Left colon (tissue), 2 donors: ENCODE data around the gene TNFRSF13B. TPM values are rescaled to one million over a fixed set of nuclear protein-coding genes. Genes with fewer than 3 reads are reported as not detected.
"Not testable (repeated sequence)": the region's sequence is repeated elsewhere in the genome, so short reads cannot be mapped to it uniquely, and the experiment has no call there.

ENCODE experiments used
- ATAC-seq: fragments of 200-7000 bp; cut with Tn5 transposase; one replicate; pipeline ENCODE4 v1.9.1; 2020; ENCODE audit warnings: mild to moderate bottlenecking, moderate library complexity
- DNase-seq, 2 donors: peaks; one replicate each; pipeline ENCODE4 v3.0.0-alpha.2; 2020
- intact Hi-C, 2 donors: fragments of 100-400 bp; cut with DNase I in 1 of 2; cut with micrococcal nuclease in 1 of 2; formaldehyde crosslinking; loops; one replicate each; pipeline versions ENCODE4 v1.11.2 to v1.14.0; 2022; cut with DNase I, micrococcal nuclease
- total RNA-seq, 2 donors: library from RNA; stranded (reverse); fragmentation: NEBNext Ultra II Directional; extraction: Animal tissue kit (Norgen Biotek cat#: 25700); gene quantifications; one replicate each; pipeline ENCODE4 v1.2.1, GENCODE V29; 2021
- donor health status: DM: no; HTN: no; CAD: no.
- donor health status: DM: yes; HTN: yes; CAD: no.

TNFRSF13B gene
- total RNA-seq, 2 donors from 2014 or later = 0.79 to 1.4 TPM

DNA sequence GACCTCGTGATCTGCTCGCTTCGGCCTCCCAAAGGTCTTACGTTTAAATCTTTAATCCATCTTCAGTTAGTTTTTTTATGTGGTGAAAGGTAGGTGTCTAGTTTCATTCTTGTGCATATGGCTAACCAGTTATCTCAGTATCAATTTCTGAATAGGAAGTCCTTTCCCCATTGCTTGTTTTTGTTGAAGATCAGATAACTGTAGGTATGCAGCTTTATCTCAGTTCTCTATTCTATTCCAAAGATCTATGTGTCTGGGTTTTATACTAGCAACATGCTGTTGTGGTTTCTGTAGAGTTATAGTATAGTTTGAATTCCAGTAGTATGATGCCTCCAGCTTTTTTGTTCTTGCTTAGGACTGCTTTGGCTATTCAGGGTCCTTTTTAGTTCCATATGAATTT lies 65.2 kb downstream of the TNFRSF13B start:
- no peak for ATAC-seq
- DNase-seq = no peak
- intact Hi-C loops = no loop called here

DNA sequence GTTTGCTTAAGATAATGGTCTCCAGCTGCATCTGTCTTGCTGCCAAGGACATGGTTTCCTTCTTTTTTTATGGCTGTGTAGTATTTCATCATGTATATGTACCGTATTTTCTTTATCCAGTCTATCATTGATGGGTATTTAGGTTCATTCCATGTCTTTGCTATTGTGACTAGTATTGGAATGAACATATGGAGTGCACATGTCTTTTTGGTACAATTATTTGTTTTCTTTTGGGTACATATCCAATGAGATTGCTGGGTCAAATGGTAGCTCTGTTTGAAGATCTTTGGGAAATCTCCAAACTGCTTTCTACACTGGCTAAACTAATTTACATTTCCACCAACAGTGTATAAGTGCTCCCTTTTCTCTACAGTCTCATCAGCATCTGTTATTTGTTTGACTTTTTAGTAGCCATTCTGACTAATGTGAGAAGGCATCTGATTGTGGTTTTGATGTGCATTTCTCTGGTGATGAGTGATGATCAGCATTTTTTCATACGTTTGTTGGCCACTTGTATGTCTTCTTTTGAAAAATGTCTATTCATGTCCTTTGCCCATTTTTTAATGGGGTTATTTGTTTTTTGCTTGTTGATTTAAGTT lies 66.2 kb downstream of the TNFRSF13B start:
- DNase-seq (no peak), ATAC-seq (no peak)
- intact Hi-C loops = no loop called here

GRCh38 chr17:16903070-16903469 lies 68.8 kb downstream of the TNFRSF13B start:
- ATAC-seq, DNase-seq: not testable (repeated sequence)

GRCh38 chr17:16900288-16900882 lies 71.5 kb downstream of the TNFRSF13B start:
- ATAC-seq (no peak), DNase-seq (no peak)
- intact Hi-C loops = no loop called here

More at GRCh38 chr17:16903070-16903469, 68.8 kb downstream of the TNFRSF13B start:
- intact Hi-C loops = not testable (repeated sequence)

DNA sequence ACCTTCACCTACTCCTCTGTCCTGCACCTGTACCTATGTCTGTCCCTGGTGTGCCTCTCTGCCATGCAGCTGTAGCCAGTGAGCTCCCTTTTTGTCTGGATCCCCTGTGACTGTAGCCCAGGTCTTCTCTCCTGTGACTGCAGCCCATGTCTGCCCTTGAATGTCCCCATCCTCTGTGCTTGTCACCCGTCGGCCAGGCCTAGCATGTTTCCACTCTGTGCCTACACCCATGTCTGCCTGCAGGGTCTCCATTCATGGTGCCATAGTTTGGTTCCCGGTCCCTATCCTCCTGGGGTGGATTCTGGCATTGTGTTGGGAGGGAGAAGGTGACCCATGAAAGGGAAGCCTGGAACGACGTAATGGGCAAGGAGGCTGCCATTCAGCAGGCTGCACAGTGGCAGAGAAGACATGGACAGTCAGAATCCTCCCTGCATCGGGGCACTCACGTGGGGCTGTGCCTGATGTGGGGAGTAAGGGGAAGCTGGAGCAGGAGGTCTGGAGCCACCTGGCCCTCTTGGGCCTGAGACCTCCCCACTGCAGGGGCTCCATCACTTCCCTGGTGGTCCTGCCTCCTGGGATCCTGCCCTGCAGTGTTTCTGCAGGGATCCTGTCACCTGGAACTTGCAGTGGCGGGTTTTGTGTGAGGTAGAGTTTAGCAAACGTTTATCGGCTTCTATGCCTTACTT lies 74.6 kb downstream of the TNFRSF13B start:
- DNase-seq, ATAC-seq, intact Hi-C loops: not testable (repeated sequence)

- intact Hi-C loops, ATAC-seq, DNase-seq: not testable (repeated sequence)
Measured at GRCh38 chr17:16896235-16896634, 75.7 kb downstream of the TNFRSF13B start.

DNA sequence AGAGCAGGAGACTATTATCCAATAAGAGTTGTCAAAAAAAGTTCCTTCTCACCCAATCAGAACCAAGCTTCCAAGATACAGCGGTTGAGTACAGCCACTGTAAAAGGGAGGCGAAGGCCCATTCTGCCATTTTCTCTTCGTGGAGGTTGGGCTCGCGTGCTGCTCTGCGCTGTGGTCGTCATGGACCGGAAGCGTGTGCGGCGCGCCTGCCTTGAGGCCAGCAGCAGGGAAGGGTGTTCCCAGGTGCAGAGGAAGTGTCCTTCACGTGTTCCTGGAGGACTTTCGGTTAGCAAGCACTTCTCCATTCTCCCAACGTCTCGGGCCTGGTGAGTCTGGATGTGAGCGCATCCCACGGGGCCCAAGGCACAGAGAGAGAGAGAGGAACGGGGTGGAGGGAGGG lies 78.4 kb downstream of the TNFRSF13B start:
- ATAC-seq, intact Hi-C loops, DNase-seq: not testable (repeated sequence)

GRCh38 chr17:16892876-16893454 lies 79.0 kb downstream of the TNFRSF13B start:
- intact Hi-C loops, DNase-seq: not testable (repeated sequence)

GRCh38 chr17:16889088-16889465 lies 82.8 kb downstream of the TNFRSF13B start:
- no peak for DNase-seq
- intact Hi-C loops = no loop called here
- ATAC-seq = no peak

More at GRCh38 chr17:16892876-16893454, 79.0 kb downstream of the TNFRSF13B start:
- ATAC-seq = not testable (repeated sequence)

Other genes with a start within 250 kb of the TNFRSF13B start
- gene MPRIP, start 70.3 kb upstream of the TNFRSF13B start, total RNA-seq = 100 to 1,000 TPM; 160 to 169 TPM
- 1 to 10 TPM in 1 of 2 donors, under 1 TPM in 1; 0.98 to 1.3 TPM for gene PLD6, start 234.2 kb upstream of the TNFRSF13B start, total RNA-seq